Spleen (tissue), 11 donors: ENCODE data around the gene ANKRD11. TPM values are rescaled to one million over a fixed set of nuclear protein-coding genes. Genes with fewer than 3 reads are reported as not detected.
A peak's percentile ranks its signal among the peaks of the same experiment; 100 is the strongest.

Source experiments
- DNase-seq: peaks from one replicate; pipeline ENCODE4 v3.0.0-alpha.2; 2020
- H3K27ac ChIP-seq, 8 donors: fragments of 200-600 bp; sonication (generic) in 7 of 8; 1 replicate in 4 of 8; 2 replicates in 4 of 8; pipeline versions ENCODE4 v1.5.0 to v1.8.0; 2016 to 2021; ENCODE audit warnings: inconsistent platforms in 4 of 8, mild to moderate bottlenecking in 4 of 8, moderate library complexity in 1 of 8
- H3K27me3 ChIP-seq, 7 donors: fragments of 200-600 bp; sonication (generic) in 6 of 7; replicated peaks in 1 of 7; 1 replicate in 4 of 7; 2 replicates in 3 of 7; pipeline versions ENCODE4 v1.5.0 to v1.8.0; 2016 to 2021; ENCODE audit warnings: inconsistent platforms in 3 of 7, mild to moderate bottlenecking in 1 of 7
- H3K36me3 ChIP-seq, 6 donors: fragments of 200-600 bp; sonication (generic) in 5 of 6; 1 replicate in 4 of 6; 2 replicates in 2 of 6; pipeline versions ENCODE4 v1.5.0 to v1.8.0; 2016 to 2021; ENCODE audit warnings: inconsistent platforms in 2 of 6
- H3K4me1 ChIP-seq, 6 donors: fragments of 200-600 bp; sonication (generic) in 5 of 6; 1 replicate in 3 of 6; 2 replicates in 3 of 6; pipeline versions ENCODE4 v1.5.0 to v1.8.0; 2016 to 2021; ENCODE audit warnings: inconsistent platforms in 3 of 6
- H3K4me3 ChIP-seq, 8 donors: fragments of 200-600 bp; sonication (generic) in 7 of 8; 1 replicate in 4 of 8; 2 replicates in 4 of 8; pipeline versions ENCODE4 v1.5.0 to v1.8.0; 2016 to 2021; ENCODE audit warnings: inconsistent platforms in 4 of 8, mild to moderate bottlenecking in 4 of 8, moderate library complexity in 2 of 8
- H3K9me3 ChIP-seq, 8 donors: fragments of 200-600 bp; sonication (generic) in 7 of 8; 1 replicate in 4 of 8; 2 replicates in 4 of 8; pipeline versions ENCODE4 v1.5.0 to v1.8.0; 2016 to 2021; ENCODE audit warnings: inconsistent platforms in 4 of 8
- POLR2A ChIP-seq, 3 donors: fragments of 450-650 bp; IDR thresholded peaks; one replicate each; pipeline ENCODE4 v1.5.1; 2017; ENCODE audit warnings: antibody characterized with exemption in 3 of 3, mild to moderate bottlenecking in 1 of 3
- POLR2AphosphoS5 ChIP-seq, 3 donors: sonication (generic); formaldehyde crosslinking; IDR thresholded peaks; one replicate each; pipeline ENCODE4 v1.5.1; 2017; ENCODE audit warnings: antibody characterized with exemption in 3 of 3
- WGBS, 5 donors: extraction: QIAGEN DNeasy Blood & Tissue Kit in 3 of 5; methylation state at CpG; one replicate each; pipeline versions ENCODE4 v1.1.5 to v1.1.7; 2013 to 2018; 5-methylcytosine and 5-hydroxymethylcytosine counted together
- intact Hi-C: fragments of 100-400 bp; cut with DNase I; formaldehyde crosslinking; loops from one replicate; pipeline ENCODE4 v1.15.0; 2023; ENCODE audit warnings: low total_unique reads
- polyA plus RNA-seq, 3 donors: library from polyadenylated mRNA; stranded (reverse); fragments of 200-250 nt; gene quantifications; one replicate each; pipeline ENCODE4 v1.2.1, GENCODE V29; 2013
- total RNA-seq, 7 donors: library from RNA; depleted of rRNA in 3 of 7; stranded (reverse); fragments of >200 nt in 3 of 7; fragmentation: NEBNext Ultra II Directional in 4 of 7; extraction: Animal tissue kit (Norgen Biotek cat#: 25700) in 4 of 7; gene quantifications; one replicate each; pipeline versions ENCODE4 v1.1.0 to v1.2.1, GENCODE V29; 2016 to 2021
- TF ChIP-seq, protein P1 (sequence below), 11 experiments: fragments of 200-600 bp in 7 of 11; fragments of 450-650 bp in 4 of 11; sonication (generic) in 4 of 11; IDR thresholded peaks in 8 of 11; conservative IDR thresholded peaks in 3 of 11; 1 replicate in 7 of 11; 2 replicates in 4 of 11; pipeline versions ENCODE4 v1.4.0 to v1.8.0; 2016 to 2021; ENCODE audit warnings: antibody characterized with exemption in 11 of 11, inconsistent platforms in 4 of 11, mild to moderate bottlenecking in 1 of 11
- donor health status: healthy with polysubstance abuse.
- donor health status: DM: no; HTN: no; CAD: no; lungs with moderate emphysema.
- donor health status: DM: no; HTN: no; CAD: no.
- donor health status: Bipolar disorder and iron deficiency.
- donor health status: healthy.
- donor health status: DM: no; HTN: no; CAD: no.
- donor health status: DM: yes; HTN: yes; CAD: no.

The ANKRD11 gene
- total and polyA plus RNA-seq, 10 donors, result 29.0 to 203 (median 128) TPM

DNA sequence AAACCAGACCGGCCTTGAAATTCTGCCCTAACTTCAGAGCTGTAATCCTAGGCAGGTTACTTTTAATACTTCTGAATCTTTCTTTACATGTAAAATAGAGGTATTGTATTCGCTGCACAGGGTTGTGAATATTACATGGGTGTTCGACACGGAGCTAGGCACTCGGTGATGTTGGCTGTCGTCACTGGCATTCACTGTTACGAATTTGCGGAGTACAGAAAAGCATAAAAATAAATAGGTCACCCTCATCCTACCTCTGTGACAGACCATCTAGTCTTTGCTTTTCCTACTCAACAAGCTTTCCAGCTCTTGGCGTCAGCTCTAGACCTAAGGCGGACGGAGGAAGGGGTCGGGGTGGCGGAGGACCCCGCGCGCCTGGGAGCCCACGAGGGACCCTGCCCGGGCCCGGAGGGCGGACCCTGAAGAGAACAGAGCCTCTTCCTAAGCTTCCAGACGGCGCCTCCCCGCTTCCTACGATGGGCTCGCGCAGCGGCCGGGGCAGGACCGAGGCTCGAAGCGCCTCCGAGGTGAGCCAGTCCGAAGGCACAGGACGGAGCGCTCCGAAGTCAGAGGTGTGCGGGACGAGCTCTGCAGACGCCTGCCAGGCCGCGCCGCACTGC lies 17.0 kb upstream of the ANKRD11 start:
- peak overlapping the region; percentile 70 to 99 (median 94) for H3K4me3 ChIP-seq
- H3K27me3 ChIP-seq, result no peaks in the 10 kb centered on the region
- peak overlapping the region; percentile 92 to 97 (median 94) for H3K27ac ChIP-seq
- intact Hi-C loops, result no loop called here
- H3K36me3 ChIP-seq, result peaks cover 3 to 22% (median 18%) of the 10 kb centered on the region in 6 donors
- peaks cover 23 to 63% (median 49%) of the 10 kb centered on the region in 6 donors for H3K4me1 ChIP-seq
- WGBS, 5 donors, result 7 to 19% (median 10%) methylated on average over 20 to 42 of the region's 42 CpGs
- DNase-seq, result no peak
- TF ChIP-seq, protein P1, sequence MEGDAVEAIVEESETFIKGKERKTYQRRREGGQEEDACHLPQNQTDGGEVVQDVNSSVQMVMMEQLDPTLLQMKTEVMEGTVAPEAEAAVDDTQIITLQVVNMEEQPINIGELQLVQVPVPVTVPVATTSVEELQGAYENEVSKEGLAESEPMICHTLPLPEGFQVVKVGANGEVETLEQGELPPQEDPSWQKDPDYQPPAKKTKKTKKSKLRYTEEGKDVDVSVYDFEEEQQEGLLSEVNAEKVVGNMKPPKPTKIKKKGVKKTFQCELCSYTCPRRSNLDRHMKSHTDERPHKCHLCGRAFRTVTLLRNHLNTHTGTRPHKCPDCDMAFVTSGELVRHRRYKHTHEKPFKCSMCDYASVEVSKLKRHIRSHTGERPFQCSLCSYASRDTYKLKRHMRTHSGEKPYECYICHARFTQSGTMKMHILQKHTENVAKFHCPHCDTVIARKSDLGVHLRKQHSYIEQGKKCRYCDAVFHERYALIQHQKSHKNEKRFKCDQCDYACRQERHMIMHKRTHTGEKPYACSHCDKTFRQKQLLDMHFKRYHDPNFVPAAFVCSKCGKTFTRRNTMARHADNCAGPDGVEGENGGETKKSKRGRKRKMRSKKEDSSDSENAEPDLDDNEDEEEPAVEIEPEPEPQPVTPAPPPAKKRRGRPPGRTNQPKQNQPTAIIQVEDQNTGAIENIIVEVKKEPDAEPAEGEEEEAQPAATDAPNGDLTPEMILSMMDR (IDR thresholded peaks at IDR 0.05 in 8 of 11, conservative IDR thresholded peaks at IDR 0.05 in 3 of 11), result no peak
- no peak for TF ChIP-seq POLR2AphosphoS5 (IDR thresholded peaks at IDR 0.05)
- no peak for TF ChIP-seq POLR2A (IDR thresholded peaks at IDR 0.05)
- H3K9me3 ChIP-seq, result no peaks in the 10 kb centered on the region

DNA sequence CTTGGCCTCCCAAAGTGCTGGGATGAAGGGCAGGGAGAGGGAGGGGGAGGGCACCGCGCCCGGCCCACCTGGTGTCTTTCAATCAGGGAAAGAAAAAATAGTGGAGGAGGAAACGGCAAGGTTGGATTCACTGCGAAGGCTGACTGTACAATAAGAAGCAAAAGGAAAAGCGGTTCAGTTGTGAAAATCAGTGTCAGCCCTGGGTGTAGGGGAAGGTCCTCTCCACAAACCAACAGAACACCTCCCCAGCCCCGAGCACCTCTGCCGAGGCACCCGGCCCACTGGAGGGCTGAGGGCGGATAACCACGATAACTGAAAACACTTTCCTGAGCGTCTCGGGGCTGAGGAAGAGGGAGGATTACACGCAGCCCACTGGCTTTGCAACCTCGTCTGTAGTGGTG lies 16.4 kb upstream of the ANKRD11 start:
- peak overlapping the region in 7 of 8 donors; percentile 93 to 97 (median 95) for H3K27ac ChIP-seq
- intact Hi-C loops, result no loop called here

DNA sequence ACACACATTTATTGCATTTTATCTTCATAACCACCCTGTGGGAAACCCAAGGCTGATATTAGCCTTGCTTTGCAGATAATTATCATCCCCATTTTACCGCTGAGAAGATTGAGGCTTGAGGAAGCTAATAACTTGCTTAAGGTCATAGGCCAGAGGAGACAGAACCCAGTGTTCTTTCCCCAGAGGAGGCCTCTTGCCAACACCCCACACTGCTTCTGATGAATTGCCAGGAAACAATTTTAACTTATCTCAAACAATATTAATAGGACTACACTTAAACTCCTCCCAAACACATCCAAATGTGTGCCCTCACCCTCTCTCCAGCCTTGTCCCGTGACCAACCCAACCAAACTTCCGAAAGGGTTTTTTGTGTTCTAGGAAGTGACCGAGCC lies 15.7 kb upstream of the ANKRD11 start:
- Histone ChIP-seq H3K4me1 (peaks cover 23 to 57% (median 49%) of the 10 kb centered on the region in 6 donors), H3K36me3 (peaks cover under 1 to 10% (median 7%) of the 10 kb centered on the region in 6 donors), H3K27me3 (no peaks in the 10 kb centered on the region), H3K27ac (peak overlapping the region in 7 of 8 donors; percentile 83 to 97 (median 94)), H3K9me3 (no peaks in the 10 kb centered on the region), H3K4me3 (peak overlapping the region in 5 of 8 donors; percentile 9 to 62 (median 27))
- intact Hi-C loops, result no loop called here
- TF ChIP-seq POLR2A (IDR thresholded peaks at IDR 0.05) (no peak), POLR2AphosphoS5 (IDR thresholded peaks at IDR 0.05) (no peak)
- TF ChIP-seq, protein P1 (IDR thresholded peaks at IDR 0.05 in 8 of 11, conservative IDR thresholded peaks at IDR 0.05 in 3 of 11), result no peak
- WGBS, 5 donors, result 58 to 85% (median 68%) methylated on average over 4 of the region's 4 CpGs
- no peak for DNase-seq

More for the DNA sequence above, 16.4 kb upstream of the ANKRD11 start:
- Histone ChIP-seq H3K4me1 (peaks cover 23 to 63% (median 49%) of the 10 kb centered on the region in 6 donors), H3K4me3 (peak overlapping the region in 6 of 8 donors; percentile 70 to 99 (median 94)), H3K36me3 (peaks cover 3 to 17% (median 13%) of the 10 kb centered on the region in 6 donors), H3K27me3 (no peaks in the 10 kb centered on the region), H3K9me3 (no peaks in the 10 kb centered on the region)
- TF ChIP-seq POLR2A (IDR thresholded peaks at IDR 0.05) (no peak), POLR2AphosphoS5 (IDR thresholded peaks at IDR 0.05) (no peak)
- TF ChIP-seq, protein P1 (IDR thresholded peaks at IDR 0.05 in 8 of 11, conservative IDR thresholded peaks at IDR 0.05 in 3 of 11), result no peak
- 36 to 49% (median 41%) methylated on average over 15 of the region's 15 CpGs for WGBS, 5 donors
- no peak for DNase-seq
